RWPE1 (cell line): ENCODE data around the gene SSR1.

Experiments used
- CTCF ChIA-PET: fragments of 350-600 bp; sonication (Branson Sonifier 250); formaldehyde crosslinking; extraction: SDS; loops from one replicate; lab custom pipeline; 2021; lab: Yijun Ruan, JAX
- POLR2A ChIA-PET: fragments of 400-600 bp; formaldehyde crosslinking; extraction: SDS; loops from one replicate; lab custom pipeline; 2020; ENCODE audit warnings: antibody characterized with exemption; ENCODE audit not compliant: low non-redundant PET; lab: Yijun Ruan, JAX
- DNase-seq: peaks from one replicate; pipeline ENCODE4 v3.0.0; 2012; ENCODE audit warnings: low spot score
- H3K27ac ChIP-seq: fragments of 450-650 bp; 2 replicates; pipeline ENCODE4 v1.5.1; 2017
- CTCF ChIP-seq: fragments of 450-650 bp; conservative IDR thresholded peaks from 2 replicates; pipeline ENCODE4 v1.5.1; 2017; ENCODE audit warnings: low read depth, mild to moderate bottlenecking

The SSR1 gene

GRCh38 chr6:7249391-7249790, 63.6 kb downstream of the SSR1 start:
- CTCF ChIA-PET = interaction anchor here (0.6 to 1.2 kb wide), 2 partner anchors 572 to 574 kb away, joined by 3 to 7 read pairs; no protein-coding TSS in a partner anchor
- no peak overlapping the region for H3K27ac ChIP-seq
- no peak for TF ChIP-seq CTCF
- POLR2A ChIA-PET = no interaction called here
- DNase-seq = no peak

- ChIA-PET POLR2A (no interaction called here), CTCF (no interaction called here)
- DNase-seq = no peak
- TF ChIP-seq CTCF = no peak
- H3K27ac ChIP-seq = peak overlapping the region; percentile 19
Measured at GRCh38 chr6:7247828-7248227, 65.2 kb downstream of the SSR1 start.

GRCh38 chr6:7247179-7247456, 65.9 kb downstream of the SSR1 start:
- peak overlapping the region; percentile 19; the same call in 1 of the 2 replicates for H3K27ac ChIP-seq
- TF ChIP-seq CTCF = no peak
- CTCF ChIA-PET = no interaction called here
- DNase-seq = no peak
- POLR2A ChIA-PET = no interaction called here

- H3K27ac ChIP-seq = 0 out of 2 replicates have a peak overlapping the region, but pooled peaks have one; percentile 19
- ChIA-PET CTCF (no interaction called here), POLR2A (no interaction called here)
- no peak for DNase-seq
- no peak for TF ChIP-seq CTCF
Measured at GRCh38 chr6:7246401-7247178, 66.4 kb downstream of the SSR1 start.

- ChIA-PET CTCF (no interaction called here), POLR2A (no interaction called here)
- TF ChIP-seq CTCF = no peak
- no peak for DNase-seq
- no peak overlapping the region; the same call in 1 of the 2 replicates for H3K27ac ChIP-seq
Measured at GRCh38 chr6:7245668-7246393, 67.2 kb downstream of the SSR1 start.

- POLR2A ChIA-PET = interaction anchor here (0.7 kb wide), 1 partner anchor 73 kb away, joined by 5 read pairs; no protein-coding TSS in a partner anchor
- CTCF ChIA-PET = interaction anchor here (0.5 to 1.1 kb wide), 10 partner anchors 32 to 897 kb away, joined by 3 to 6 read pairs (median 3); no protein-coding TSS in a partner anchor
- peak overlapping the region; percentile 72 for H3K27ac ChIP-seq
- TF ChIP-seq CTCF = peak; percentile 91
- peak; percentile 71 for DNase-seq
Measured at GRCh38 chr6:7243179-7243981, 69.6 kb downstream of the SSR1 start.
